CD14-positive monocyte (primary cell): Measurements from ENCODE around the gene PCSK1N. TPM values are rescaled to one million over a fixed set of nuclear protein-coding genes. Genes with fewer than 3 reads are reported as not detected.

Experiments used
- DNase-seq, 3 donors: peaks; one replicate each; pipeline ENCODE4 v3.0.0-alpha.2; 2011 to 2022
- H2AFZ ChIP-seq: 2 replicates; pipeline ENCODE4 v1.6.0; 2012; ENCODE audit warnings: mild to moderate bottlenecking, low read depth, low read length, inconsistent platforms; ENCODE audit not compliant: insufficient read depth, poor library complexity, severe bottlenecking
- H3K27ac ChIP-seq, 2 donors: 1 replicate in 1 of 2; 2 replicates in 1 of 2; pipeline ENCODE4 v1.5.1; 2012 to 2013; ENCODE audit warnings: low read length in 2 of 2, control low read depth in 1 of 2, inconsistent platforms in 1 of 2, low read depth in 1 of 2, mild to moderate bottlenecking in 1 of 2
- H3K27me3 ChIP-seq, 2 donors: one replicate each; pipeline versions ENCODE4 v1.6.0 to v1.6.1; 2011 to 2013; ENCODE audit warnings: low read length in 2 of 2; ENCODE audit not compliant: control insufficient read depth in 2 of 2, insufficient read depth in 2 of 2
- H3K36me3 ChIP-seq, 2 donors: replicated peaks in 1 of 2; 1 replicate in 1 of 2; 2 replicates in 1 of 2; pipeline versions ENCODE4 v1.5.1 to v1.6.1; 2012 to 2013; ENCODE audit warnings: low read length in 2 of 2, control low read depth in 1 of 2, inconsistent platforms in 1 of 2, mild to moderate bottlenecking in 1 of 2; ENCODE audit not compliant: insufficient read depth in 2 of 2, control insufficient read depth in 1 of 2
- H3K4me1 ChIP-seq, 2 donors: 1 replicate in 1 of 2; 2 replicates in 1 of 2; pipeline versions ENCODE4 v1.5.1 to v1.6.1; 2012 to 2013; ENCODE audit warnings: low read length in 2 of 2, control low read depth in 1 of 2, inconsistent platforms in 1 of 2, mild to moderate bottlenecking in 1 of 2, moderate library complexity in 1 of 2; ENCODE audit not compliant: insufficient read depth in 2 of 2, control insufficient read depth in 1 of 2
- H3K4me2 ChIP-seq: replicated peaks from 2 replicates; pipeline ENCODE3; 2012; ENCODE audit warnings: low read length, moderate library complexity, mild to moderate bottlenecking; ENCODE audit not compliant: poor library complexity, severe bottlenecking; ENCODE audit errors: extremely low read depth
- H3K4me3 ChIP-seq, 3 experiments: fragments of 200-600 bp in 1 of 3; sonication (generic) in 1 of 3; replicated peaks in 1 of 3; 1 replicate in 2 of 3; 2 replicates in 1 of 3; pipeline ENCODE4 v1.5.1; 2011 to 2013; ENCODE audit warnings: low read length in 3 of 3, mild to moderate bottlenecking in 3 of 3, control low read depth in 2 of 3, low read depth in 2 of 3, inconsistent platforms in 1 of 3, moderate library complexity in 1 of 3
- H3K79me2 ChIP-seq: 2 replicates; pipeline ENCODE4 v1.6.0; 2012; ENCODE audit warnings: mild to moderate bottlenecking, control low read depth, inconsistent platforms, low read length, moderate library complexity; ENCODE audit not compliant: insufficient read depth
- H3K9ac ChIP-seq: 2 replicates; pipeline ENCODE4 v1.6.0; 2017; ENCODE audit warnings: low read length, mild to moderate bottlenecking; ENCODE audit not compliant: insufficient read depth, poor library complexity, severe bottlenecking
- H3K9me3 ChIP-seq, 2 donors: replicated peaks in 1 of 2; 1 replicate in 1 of 2; 2 replicates in 1 of 2; pipeline versions ENCODE4 v1.5.1 to v1.6.1; 2012 to 2013; ENCODE audit warnings: low read length in 2 of 2, control low read depth in 1 of 2; ENCODE audit not compliant: control insufficient read depth in 1 of 2, insufficient read depth in 1 of 2
- H4K20me1 ChIP-seq: 2 replicates; pipeline ENCODE4 v1.6.0; 2012; ENCODE audit warnings: mild to moderate bottlenecking, low read length, control low read depth, moderate library complexity; ENCODE audit not compliant: insufficient read depth
- H3K27ac Mint-ChIP-seq, 7 donors: one replicate each; pipeline ENCODE4 v1.8.0; 2020; ENCODE audit warnings: mild to moderate bottlenecking in 7 of 7, mixed read lengths in 7 of 7, moderate library complexity in 6 of 7, inconsistent platforms in 2 of 7
- H3K27me3 Mint-ChIP-seq, 3 donors: one replicate each; pipeline ENCODE4 v1.8.0; 2021 to 2022; ENCODE audit warnings: low read depth in 3 of 3, mild to moderate bottlenecking in 3 of 3, mixed read lengths in 3 of 3, moderate library complexity in 3 of 3, inconsistent platforms in 1 of 3
- H3K36me3 Mint-ChIP-seq, 2 donors: one replicate each; pipeline ENCODE4 v1.8.0; 2020; ENCODE audit warnings: mixed read lengths in 2 of 2, inconsistent platforms in 1 of 2, mild to moderate bottlenecking in 1 of 2
- H3K4me1 Mint-ChIP-seq: one replicate; pipeline ENCODE4 v1.8.0; 2020; ENCODE audit warnings: mild to moderate bottlenecking, mixed read lengths
- H3K4me3 Mint-ChIP-seq, 2 donors: one replicate each; pipeline ENCODE4 v1.8.0; 2020; ENCODE audit warnings: mild to moderate bottlenecking in 2 of 2, mixed read lengths in 2 of 2, moderate library complexity in 1 of 2
- H3K9me3 Mint-ChIP-seq, 7 donors: one replicate each; pipeline ENCODE4 v1.8.0; 2020 to 2022; ENCODE audit warnings: mixed read lengths in 7 of 7, mild to moderate bottlenecking in 6 of 7, moderate library complexity in 6 of 7, inconsistent platforms in 2 of 7
- WGBS: methylation state at CpG from one replicate; pipeline ENCODE4 v1.1.5; 2013; ENCODE audit warnings: missing lambda C conversion rate; ENCODE audit not compliant: insufficient coverage; 5-methylcytosine and 5-hydroxymethylcytosine counted together
- intact Hi-C, 2 donors: fragments of 100-400 bp; cut with micrococcal nuclease; formaldehyde crosslinking; loops; one replicate each; pipeline versions ENCODE4 v1.15.0 to v1.15.1; 2023
- polyA plus RNA-seq, 3 donors: library from polyadenylated mRNA; depleted of rRNA in 1 of 3; unstranded in 2 of 3; stranded (reverse) in 1 of 3; fragments of 300-500 nt in 2 of 3; fragments of >200 nt in 1 of 3; fragmentation: Illumina TruSeq in 2 of 3; gene quantifications; 1 replicate in 2 of 3; 2 replicates in 1 of 3; pipeline ENCODE4 v1.2.3, GENCODE V29; 2012 to 2021
- TF ChIP-seq, protein P1 (sequence below): fragments of 200-600 bp; IDR thresholded peaks from one replicate; pipeline ENCODE4 v1.8.0; 2022; ENCODE audit warnings: antibody characterized with exemption, mild to moderate bottlenecking

PCSK1N gene
- polyA plus RNA-seq, 3 donors = not detected

DNA sequence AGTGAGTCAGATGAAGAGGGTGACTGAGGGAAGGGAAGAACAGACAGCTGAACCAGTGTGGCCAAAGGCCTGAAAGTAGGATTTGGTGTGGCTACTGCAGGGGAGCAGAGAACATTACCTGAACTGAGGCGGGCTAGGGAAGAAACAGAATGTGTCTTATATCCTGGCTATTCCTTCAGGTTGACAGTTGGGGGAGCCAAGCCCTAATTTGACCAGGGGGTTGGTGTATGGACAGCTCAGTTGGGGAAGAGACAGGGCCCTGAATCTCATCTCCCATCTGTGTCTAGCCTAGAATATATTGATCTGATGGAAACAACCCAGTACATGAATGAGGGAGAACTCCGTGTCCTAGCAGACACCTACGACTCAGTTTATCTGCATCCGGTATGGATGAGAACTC lies 29.3 kb downstream of the PCSK1N start:
- H3K36me3 Mint-ChIP-seq = peaks cover 24 to 33% of the 10 kb centered on the region in 2 donors

DNA sequence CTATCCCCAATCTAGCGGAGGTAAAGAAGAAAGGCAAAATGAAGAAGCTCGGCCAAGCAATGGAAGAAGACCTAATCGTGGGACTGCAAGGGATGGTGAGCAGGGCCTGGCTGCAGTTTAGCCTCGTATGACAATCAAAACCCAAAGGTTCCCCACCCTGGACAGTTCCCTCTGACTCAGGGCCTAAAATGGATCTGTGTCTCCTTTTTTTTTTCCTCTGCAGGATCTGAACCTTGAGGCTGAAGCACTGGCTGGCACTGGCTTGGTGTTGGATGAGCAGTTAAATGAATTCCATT lies 32.6 kb downstream of the PCSK1N start:
- Histone ChIP-seq H2AFZ (peak overlapping the region; percentile 71), H3K36me3 (peaks cover 0 to 25% of the 10 kb centered on the region in 2 donors), H3K4me3 (peak overlapping the region in 2 of 3 experiments; percentile 68 to 81), H3K79me2 (no peaks in the 10 kb centered on the region), H4K20me1 (no peaks in the 10 kb centered on the region), H3K27ac (peak overlapping the region; percentile 91 to 98), H3K9me3 (no peaks in the 10 kb centered on the region), H3K4me2 (peak overlapping the region; percentile 80), H3K9ac (no peak overlapping the region), H3K27me3 (no peaks in the 10 kb centered on the region), H3K4me1 (peaks cover 16 to 19% of the 10 kb centered on the region in 2 donors)
- peaks cover 0 to 8% (median 0%) of the 10 kb centered on the region in 3 donors for H3K27me3 Mint-ChIP-seq
- WGBS = no CpG with 5 or more reads among the region's 4 CpGs
- intact Hi-C loops = loop anchor here (5.0 to 10.0 kb wide), 6 partner anchors 66 to 318 kb away; partner anchors contain the start of genes PQBP1 (in 2 of the 2), TIMM17B (in 2 of the 2), RBM3 (in 1 of the 2) and SUV39H1 (in 1 of the 2)
- H3K27ac Mint-ChIP-seq = peak overlapping the region; percentile 98 to 99 (median 99)
- peak overlapping the region in 1 of 2 donors; percentile 93 for H3K4me3 Mint-ChIP-seq
- H3K36me3 Mint-ChIP-seq = peaks cover 24 to 27% of the 10 kb centered on the region in 2 donors
- peaks cover 13% of the 10 kb centered on the region for H3K4me1 Mint-ChIP-seq
- H3K9me3 Mint-ChIP-seq = peaks cover 0 to 11% (median 5%) of the 10 kb centered on the region in 7 donors
- no peak for DNase-seq
- TF ChIP-seq, protein P1, sequence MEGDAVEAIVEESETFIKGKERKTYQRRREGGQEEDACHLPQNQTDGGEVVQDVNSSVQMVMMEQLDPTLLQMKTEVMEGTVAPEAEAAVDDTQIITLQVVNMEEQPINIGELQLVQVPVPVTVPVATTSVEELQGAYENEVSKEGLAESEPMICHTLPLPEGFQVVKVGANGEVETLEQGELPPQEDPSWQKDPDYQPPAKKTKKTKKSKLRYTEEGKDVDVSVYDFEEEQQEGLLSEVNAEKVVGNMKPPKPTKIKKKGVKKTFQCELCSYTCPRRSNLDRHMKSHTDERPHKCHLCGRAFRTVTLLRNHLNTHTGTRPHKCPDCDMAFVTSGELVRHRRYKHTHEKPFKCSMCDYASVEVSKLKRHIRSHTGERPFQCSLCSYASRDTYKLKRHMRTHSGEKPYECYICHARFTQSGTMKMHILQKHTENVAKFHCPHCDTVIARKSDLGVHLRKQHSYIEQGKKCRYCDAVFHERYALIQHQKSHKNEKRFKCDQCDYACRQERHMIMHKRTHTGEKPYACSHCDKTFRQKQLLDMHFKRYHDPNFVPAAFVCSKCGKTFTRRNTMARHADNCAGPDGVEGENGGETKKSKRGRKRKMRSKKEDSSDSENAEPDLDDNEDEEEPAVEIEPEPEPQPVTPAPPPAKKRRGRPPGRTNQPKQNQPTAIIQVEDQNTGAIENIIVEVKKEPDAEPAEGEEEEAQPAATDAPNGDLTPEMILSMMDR = no peak

More for the DNA sequence above, 29.3 kb downstream of the PCSK1N start:
- intact Hi-C loops = loop anchor here (10.0 kb wide), 4 partner anchors 101 to 321 kb away; partner anchors contain the start of genes RBM3 (in 1 of the 2) and SUV39H1 (in 1 of the 2)
- H3K4me3 ChIP-seq = no peak overlapping the region
- WGBS = no CpG with 5 or more reads among the region's 4 CpGs
- H3K4me2 ChIP-seq = no peak overlapping the region
- H3K79me2 ChIP-seq = no peaks in the 10 kb centered on the region
- H3K4me1 ChIP-seq = peaks cover 7 to 9% of the 10 kb centered on the region in 2 donors
- H3K9me3 ChIP-seq = no peaks in the 10 kb centered on the region
- peak overlapping the region in 2 of 7 donors; percentile 41 to 72 for H3K27ac Mint-ChIP-seq
- H3K27ac ChIP-seq = no peak overlapping the region
- peaks cover under 1 to 34% of the 10 kb centered on the region in 2 donors for H3K36me3 ChIP-seq
- H3K9me3 Mint-ChIP-seq = peaks cover 0 to 7% (median 3%) of the 10 kb centered on the region in 7 donors
- no peaks in the 10 kb centered on the region for H4K20me1 ChIP-seq
- H3K4me3 Mint-ChIP-seq = no peak overlapping the region
- DNase-seq = no peak
- no peak overlapping the region for H2AFZ ChIP-seq
- H3K4me1 Mint-ChIP-seq = peaks cover 6% of the 10 kb centered on the region
- no peak overlapping the region for H3K9ac ChIP-seq
- no peaks in the 10 kb centered on the region for H3K27me3 ChIP-seq
- peaks cover 0 to 6% (median 0%) of the 10 kb centered on the region in 3 donors for H3K27me3 Mint-ChIP-seq
- TF ChIP-seq, protein P1 = no peak
